HUES64 (cell line): ENCODE results near the gene ANXA7.

Experiments
- H3K27ac ChIP-seq: 2 replicates; pipeline ENCODE4 v1.7.0; 2013; ENCODE audit warnings: low read depth, low read length, inconsistent platforms
- H3K27me3 ChIP-seq: 2 replicates; pipeline ENCODE4 v1.6.1; 2013; ENCODE audit warnings: mild to moderate bottlenecking, low read length; ENCODE audit not compliant: insufficient read depth
- H3K36me3 ChIP-seq: 2 replicates; pipeline ENCODE4 v1.6.1; 2013; ENCODE audit warnings: mild to moderate bottlenecking, low read length; ENCODE audit not compliant: insufficient read depth
- H3K4me1 ChIP-seq: 2 replicates; pipeline ENCODE4 v1.6.1; 2013; ENCODE audit warnings: mild to moderate bottlenecking, low read length, moderate library complexity; ENCODE audit not compliant: insufficient read depth
- H3K4me3 ChIP-seq: 2 replicates; pipeline ENCODE4 v1.5.1; 2013; ENCODE audit warnings: mild to moderate bottlenecking, low read length, moderate library complexity
- H3K9ac ChIP-seq: 2 replicates; pipeline ENCODE4 v1.6.1; 2013; ENCODE audit warnings: mild to moderate bottlenecking, low read depth, low read length
- H3K9me3 ChIP-seq: 2 replicates; pipeline ENCODE4 v1.6.1; 2013; ENCODE audit warnings: low read depth, low read length; ENCODE audit not compliant: insufficient read depth
- WGBS: fragments of 150-250, 120-280 bp; methylation state at CpG from one replicate; pipeline ENCODE4 v1.1.7; 2013; ENCODE audit warnings: missing lambda C conversion rate; 5-methylcytosine and 5-hydroxymethylcytosine counted together

Gene ANXA7

DNA sequence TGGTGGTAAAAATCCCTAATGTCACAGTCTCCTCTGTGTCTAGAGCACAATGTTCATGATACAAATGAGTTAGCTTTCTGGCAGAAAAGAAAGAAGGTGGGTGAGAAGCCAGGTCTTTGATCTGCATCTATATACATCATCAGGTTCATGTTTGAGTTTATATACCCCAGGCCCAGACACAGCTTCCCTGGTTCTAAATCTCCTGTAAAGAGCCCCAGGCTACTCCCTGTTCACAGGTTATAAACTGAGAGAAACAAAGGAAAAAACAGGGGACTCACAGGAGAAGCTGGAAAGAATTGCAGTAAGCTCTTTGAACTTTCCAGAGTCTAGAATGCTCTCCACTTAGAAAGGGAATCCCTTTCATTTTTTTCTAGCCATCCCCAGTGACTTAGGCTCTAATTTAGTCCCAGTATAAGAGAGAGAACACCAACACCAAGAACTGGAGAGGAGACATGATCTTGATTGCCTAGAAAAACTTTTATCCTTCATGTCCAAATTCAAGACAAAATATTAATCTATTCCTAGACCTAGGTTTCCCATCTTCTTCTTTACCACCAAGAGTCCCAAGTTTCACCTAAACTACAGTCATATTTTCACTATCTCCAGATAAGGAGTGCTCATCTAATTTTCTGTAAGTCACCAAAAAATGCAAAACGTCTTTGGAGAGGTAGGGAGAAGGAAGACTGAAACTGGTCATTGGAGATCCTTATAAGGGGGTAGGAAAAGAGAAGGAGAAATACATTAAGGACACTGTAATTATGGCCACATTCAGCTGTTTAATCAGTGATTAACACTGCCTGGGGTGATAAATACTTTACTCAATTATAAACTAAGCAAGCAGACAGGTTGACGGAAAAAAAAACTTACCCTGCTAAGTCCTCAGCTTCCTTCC, 19.0 kb upstream of the ANXA7 start:
- peaks cover 19% of the 10 kb centered on the region for H3K36me3 ChIP-seq
- no peaks in the 10 kb centered on the region for H3K9me3 ChIP-seq
- no peak overlapping the region for H3K27ac ChIP-seq
- WGBS, result 91% methylated on average over 2 of the region's 2 CpGs
- no peak overlapping the region for H3K4me3 ChIP-seq
- H3K4me1 ChIP-seq, result peaks cover 4% of the 10 kb centered on the region; the same call in 1 of the 2 replicates
- no peaks in the 10 kb centered on the region for H3K27me3 ChIP-seq
- no peak overlapping the region for H3K9ac ChIP-seq

DNA sequence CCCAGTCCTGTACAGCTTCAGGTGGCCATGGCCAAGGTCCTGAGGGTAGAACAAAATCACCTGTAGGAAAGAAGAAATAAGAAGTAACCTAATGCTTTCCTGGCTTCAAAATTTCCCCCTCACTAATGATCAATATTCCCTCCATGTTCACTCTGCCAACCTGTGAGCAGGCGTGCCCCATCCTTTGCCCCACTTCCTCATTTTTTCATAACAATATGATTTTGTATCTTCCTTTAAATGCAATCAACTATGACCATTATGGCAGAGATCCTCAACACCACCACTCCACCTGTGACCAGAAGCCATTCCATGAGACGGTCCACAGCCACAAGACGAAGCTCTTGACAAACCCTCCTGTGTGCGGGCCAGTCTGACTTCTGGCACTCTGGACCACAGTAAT, 12.5 kb upstream of the ANXA7 start:
- peaks cover 43% of the 10 kb centered on the region for H3K36me3 ChIP-seq
- no peak overlapping the region for H3K9ac ChIP-seq
- H3K4me3 ChIP-seq, result no peak overlapping the region
- no peaks in the 10 kb centered on the region for H3K4me1 ChIP-seq
- H3K27ac ChIP-seq, result no peak overlapping the region
- H3K27me3 ChIP-seq, result no peaks in the 10 kb centered on the region
- no peaks in the 10 kb centered on the region for H3K9me3 ChIP-seq
- WGBS, result 97% methylated on average over 4 of the region's 4 CpGs

DNA sequence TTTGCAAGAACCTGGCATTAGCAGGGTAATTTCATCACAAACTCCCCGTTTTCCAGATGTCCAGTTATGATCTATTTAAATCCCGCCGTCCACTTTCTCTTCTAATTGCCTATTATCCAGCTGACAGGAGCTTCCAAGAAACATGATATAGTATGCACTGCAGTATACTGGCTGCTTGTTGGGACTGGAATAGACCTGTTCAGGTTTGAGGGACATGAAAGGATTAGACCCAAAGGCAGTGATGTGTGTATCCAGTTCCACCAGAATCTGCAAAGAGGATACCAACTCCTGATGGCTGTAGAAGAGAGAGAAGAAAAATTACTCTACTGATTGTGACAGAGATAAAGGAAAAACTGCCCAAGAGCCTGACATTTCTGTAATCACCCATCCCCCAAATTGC, 10.6 kb upstream of the ANXA7 start:
- no peak overlapping the region for H3K9ac ChIP-seq
- H3K9me3 ChIP-seq, result no peaks in the 10 kb centered on the region
- no peak overlapping the region for H3K27ac ChIP-seq
- no peak overlapping the region for H3K4me3 ChIP-seq
- no peaks in the 10 kb centered on the region for H3K27me3 ChIP-seq
- 97% methylated on average over 3 of the region's 3 CpGs for WGBS
- peaks cover 43% of the 10 kb centered on the region for H3K36me3 ChIP-seq
- H3K4me1 ChIP-seq, result no peaks in the 10 kb centered on the region

DNA sequence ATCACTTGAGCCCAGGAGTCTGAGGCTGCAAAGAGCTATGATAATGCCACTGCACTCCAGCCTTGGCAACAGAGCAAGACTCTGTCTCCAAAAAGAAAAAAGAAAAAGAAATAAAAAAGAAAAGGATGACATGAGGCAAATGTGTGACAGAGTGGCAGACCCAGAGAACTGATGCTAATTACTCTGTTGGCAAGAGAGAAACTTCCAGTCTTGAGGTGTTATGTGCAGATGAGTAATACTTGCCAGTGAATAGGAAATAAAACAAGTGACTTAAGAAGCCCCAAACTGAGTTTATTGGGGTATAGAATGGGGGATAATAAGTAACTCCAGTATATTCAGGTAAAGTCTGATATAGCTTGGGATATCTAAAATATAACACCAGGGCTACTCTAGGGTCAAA, 9.5 kb upstream of the ANXA7 start:
- no peak overlapping the region for H3K4me3 ChIP-seq
- peaks cover 43% of the 10 kb centered on the region for H3K36me3 ChIP-seq
- H3K9ac ChIP-seq, result no peak overlapping the region

DNA sequence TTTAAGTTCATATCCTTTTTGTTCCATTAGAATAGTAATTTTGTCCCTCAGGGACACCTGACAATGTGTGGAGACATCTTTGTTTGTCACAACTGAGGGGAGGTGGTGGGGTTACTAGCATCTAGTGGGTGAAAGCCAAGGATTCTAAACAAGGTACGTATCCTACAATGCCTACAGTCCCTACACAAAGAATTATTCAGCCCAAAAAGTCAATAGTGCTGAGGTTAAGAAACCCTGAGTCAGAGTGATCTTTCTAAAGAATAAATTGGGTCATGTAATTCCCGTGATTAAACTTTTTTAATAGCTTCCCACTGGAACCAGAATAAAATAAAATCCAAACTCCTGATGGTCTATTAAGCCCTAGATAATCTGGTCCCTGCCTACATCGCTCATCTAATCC, 2.7 kb upstream of the ANXA7 start:
- no peaks in the 10 kb centered on the region for H3K27me3 ChIP-seq
- WGBS, result 99% methylated on average over 2 of the region's 3 CpGs
- peaks cover 7% of the 10 kb centered on the region; the same call in 1 of the 2 replicates for H3K4me1 ChIP-seq
- H3K36me3 ChIP-seq, result no peaks in the 10 kb centered on the region
- H3K9me3 ChIP-seq, result no peaks in the 10 kb centered on the region
- no peak overlapping the region for H3K4me3 ChIP-seq
- no peak overlapping the region for H3K9ac ChIP-seq
- H3K27ac ChIP-seq, result no peak overlapping the region

More for the DNA sequence above, 9.5 kb upstream of the ANXA7 start:
- no peak overlapping the region for H3K27ac ChIP-seq
- no peaks in the 10 kb centered on the region for H3K4me1 ChIP-seq
- H3K27me3 ChIP-seq, result no peaks in the 10 kb centered on the region
- H3K9me3 ChIP-seq, result no peaks in the 10 kb centered on the region

DNA sequence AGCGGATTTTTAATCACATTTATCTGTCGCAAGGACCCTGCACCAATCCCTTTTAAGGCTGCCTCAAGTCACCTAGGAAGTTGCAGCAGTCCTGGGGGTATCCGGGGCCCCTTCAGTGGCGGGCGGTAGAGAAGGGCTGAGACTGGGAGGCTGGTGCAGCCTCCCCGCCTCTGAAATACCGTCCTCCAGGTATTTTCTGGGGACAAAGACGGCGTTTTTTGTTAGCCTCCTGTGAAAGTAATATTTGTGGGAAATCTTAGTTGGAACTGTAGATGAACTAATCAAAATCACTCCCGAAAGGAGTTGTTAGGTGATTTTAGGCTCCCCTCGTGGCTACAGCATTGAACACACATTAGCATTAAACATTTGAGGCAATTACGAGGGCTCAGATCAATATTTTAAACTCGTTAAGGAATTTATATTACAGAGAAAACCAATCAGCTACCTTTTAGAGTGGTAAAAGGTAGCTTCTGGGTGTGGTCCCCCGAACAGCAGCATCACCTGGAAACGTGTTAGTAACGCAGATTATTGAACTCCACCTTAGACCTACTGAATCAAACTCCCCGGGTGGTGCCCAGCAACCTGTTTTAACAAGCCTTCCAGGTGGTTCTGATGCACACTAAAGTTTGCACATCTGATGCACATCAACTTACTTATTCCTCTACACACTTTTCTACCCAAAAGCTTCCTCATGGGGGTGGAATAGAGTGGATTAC, 530 bp upstream of the ANXA7 start:
- Histone ChIP-seq H3K9ac (peak overlapping the region; percentile 81), H3K9me3 (no peaks in the 10 kb centered on the region), H3K4me1 (peaks cover 7% of the 10 kb centered on the region; the same call in 1 of the 2 replicates), H3K27ac (peak overlapping the region; percentile 70), H3K4me3 (peak overlapping the region; percentile 95), H3K36me3 (no peaks in the 10 kb centered on the region), H3K27me3 (no peaks in the 10 kb centered on the region)
- 18% methylated on average over 14 of the region's 17 CpGs for WGBS

DNA sequence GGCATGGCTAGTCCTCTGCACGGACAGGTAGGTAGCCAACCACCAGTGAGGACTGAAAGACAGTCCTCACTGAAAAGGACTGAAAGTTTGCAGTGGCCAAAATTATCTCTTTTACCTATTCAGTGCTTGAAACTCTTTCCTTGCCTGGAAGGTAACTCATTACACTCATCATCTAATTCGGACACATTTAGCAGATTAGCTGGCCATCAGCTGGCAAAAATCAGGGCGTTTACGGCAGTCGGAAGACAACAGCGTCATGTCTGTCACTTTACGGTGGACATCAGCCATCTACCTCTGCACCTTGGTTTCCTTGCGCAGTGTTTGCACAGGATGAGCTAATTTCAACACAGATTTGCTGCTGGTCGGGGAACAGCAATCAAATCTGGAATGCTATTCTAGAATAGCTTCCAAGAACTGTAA, 740 bp downstream of the ANXA7 start:
- 6% methylated on average over 9 of the region's 9 CpGs for WGBS
- Histone ChIP-seq H3K4me1 (peaks cover 7% of the 10 kb centered on the region; the same call in 1 of the 2 replicates), H3K27ac (peak overlapping the region; percentile 89), H3K36me3 (no peaks in the 10 kb centered on the region), H3K9me3 (no peaks in the 10 kb centered on the region), H3K27me3 (no peaks in the 10 kb centered on the region), H3K9ac (peak overlapping the region; percentile 91), H3K4me3 (peak overlapping the region; percentile 95)

DNA sequence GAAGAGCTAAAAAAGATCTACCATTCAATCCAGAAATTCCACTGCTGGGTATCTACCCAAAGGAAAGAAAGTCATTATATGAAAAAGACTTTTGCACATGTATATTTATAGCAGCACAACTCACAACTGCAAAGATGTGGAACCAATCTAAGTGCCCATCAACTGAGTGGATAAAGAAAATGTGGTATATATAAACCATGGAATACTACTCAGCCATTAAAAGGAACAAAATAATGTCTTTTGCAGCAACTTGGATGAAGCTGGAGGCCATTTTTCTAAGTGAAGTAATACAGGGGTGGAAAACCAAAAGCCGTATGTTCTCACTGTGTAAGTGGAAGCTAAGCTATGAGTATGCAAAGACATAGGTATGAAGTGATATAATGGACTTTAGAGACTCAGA, 3.0 kb downstream of the ANXA7 start:
- H3K9ac ChIP-seq, result no peak overlapping the region
- H3K36me3 ChIP-seq, result no peaks in the 10 kb centered on the region; the same call in 1 of the 2 replicates
- H3K4me1 ChIP-seq, result peaks cover 7% of the 10 kb centered on the region; the same call in 1 of the 2 replicates
- H3K9me3 ChIP-seq, result no peaks in the 10 kb centered on the region
- no peak overlapping the region for H3K27ac ChIP-seq
- 92% methylated on average over 1 of the region's 1 CpG for WGBS
- no peak overlapping the region for H3K4me3 ChIP-seq
- H3K27me3 ChIP-seq, result no peaks in the 10 kb centered on the region

DNA sequence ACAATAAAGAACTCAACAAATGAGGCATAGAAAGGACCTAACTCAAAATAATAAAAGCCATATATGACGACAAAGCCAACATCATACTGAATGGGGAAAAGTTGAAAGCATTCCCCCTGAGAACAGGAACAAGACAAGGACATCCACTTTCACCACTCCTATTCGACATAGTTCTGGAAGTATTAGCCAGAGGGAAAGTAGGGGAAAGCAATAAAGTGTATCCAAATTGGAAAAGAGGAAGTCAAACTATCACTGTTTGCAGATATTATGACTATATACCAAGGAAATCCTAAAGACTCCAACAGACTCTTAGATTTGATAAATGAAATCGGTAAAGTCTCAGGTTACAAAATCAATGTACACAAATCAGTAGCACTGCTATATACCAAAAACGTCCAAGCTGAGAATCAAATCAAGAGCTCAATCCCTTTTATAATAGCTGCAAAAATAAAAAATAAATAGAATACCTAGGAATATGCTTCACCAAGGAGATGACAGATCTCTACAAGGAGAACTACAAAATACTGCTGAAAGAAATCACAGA, 4.8 kb downstream of the ANXA7 start:
- Histone ChIP-seq H3K4me1 (0 out of 2 replicates have a peak, but pooled peaks cover 4% of the 10 kb centered on the region), H3K9me3 (no peaks in the 10 kb centered on the region), H3K4me3 (no peak overlapping the region), H3K27me3 (no peaks in the 10 kb centered on the region), H3K9ac (no peak overlapping the region), H3K27ac (no peak overlapping the region), H3K36me3 (no peaks in the 10 kb centered on the region; the same call in 1 of the 2 replicates)
- 97% methylated on average over 2 of the region's 4 CpGs for WGBS

DNA sequence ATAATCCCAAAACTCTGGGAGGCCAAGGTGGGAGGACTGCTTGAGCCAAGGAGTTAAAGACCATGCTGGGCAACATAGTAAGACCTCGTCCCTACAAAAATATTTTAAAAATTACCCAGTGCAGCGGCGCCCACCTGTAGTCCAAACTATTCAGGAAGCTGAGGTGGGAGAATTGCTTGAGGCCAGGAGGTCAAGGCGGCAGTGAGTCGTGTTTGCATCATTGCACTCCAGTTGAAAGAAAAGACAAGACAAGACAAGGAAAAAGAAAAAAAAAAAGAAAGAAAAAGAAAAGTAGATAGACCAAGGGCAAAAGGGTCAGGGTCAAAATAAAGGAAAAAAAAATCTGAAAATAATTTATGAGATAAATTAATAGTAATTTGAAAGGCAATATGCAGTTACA, 5.8 kb downstream of the ANXA7 start:
- Histone ChIP-seq H3K9ac (no peak overlapping the region), H3K27ac (no peak overlapping the region), H3K4me1 (0 out of 2 replicates have a peak, but pooled peaks cover 4% of the 10 kb centered on the region), H3K36me3 (no peaks in the 10 kb centered on the region; the same call in 1 of the 2 replicates), H3K4me3 (no peak overlapping the region), H3K27me3 (no peaks in the 10 kb centered on the region), H3K9me3 (no peaks in the 10 kb centered on the region)
- 95% methylated on average over 5 of the region's 5 CpGs for WGBS

DNA sequence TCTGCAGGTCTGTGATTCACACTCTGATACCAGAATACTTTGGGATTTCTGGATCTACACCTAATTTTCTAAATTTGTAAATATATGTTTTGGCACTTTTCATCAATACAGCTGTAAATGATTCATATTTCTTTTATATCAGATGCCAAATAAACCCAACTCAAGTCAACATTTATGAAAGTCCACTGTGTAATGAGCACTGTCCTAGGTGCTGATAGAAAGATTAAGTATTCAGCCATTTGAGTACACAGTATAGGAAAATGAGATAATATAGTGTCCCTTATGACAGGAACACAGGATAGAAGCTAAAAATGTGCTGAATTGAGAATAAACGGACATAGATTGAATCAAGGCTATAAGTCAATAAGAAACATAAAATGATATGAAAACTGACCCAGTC, 6.4 kb downstream of the ANXA7 start:
- Histone ChIP-seq H3K4me3 (no peak overlapping the region), H3K36me3 (no peaks in the 10 kb centered on the region; the same call in 1 of the 2 replicates), H3K4me1 (no peaks in the 10 kb centered on the region), H3K27ac (no peak overlapping the region), H3K27me3 (no peaks in the 10 kb centered on the region), H3K9ac (no peak overlapping the region), H3K9me3 (no peaks in the 10 kb centered on the region)
- WGBS, result 93% methylated on average over 1 of the region's 1 CpG
